HCT116 (cell line): ENCODE results near the gene CCR7. TPM values are rescaled to one million over a fixed set of nuclear protein-coding genes. Genes with fewer than 3 reads are reported as not detected.

Experiments used
- ATAC-seq: fragments of 200-7000 bp; cut with Tn5 transposase; 2 replicates; pipeline ENCODE4 v1.9.1; 2020; ENCODE audit warnings: mild to moderate bottlenecking, moderate library complexity
- BruUV-seq: library from RNA; stranded (reverse); fragments of 400-500 nt; replicated peaks from 2 replicates; lab custom pipeline; 2021; lab: Mats Ljungman, UMichigan
- CTCF ChIA-PET: fragments of 300-600 bp; sonication (Branson Sonifier 250); formaldehyde crosslinking; loops from one replicate; lab custom pipeline; 2021; ENCODE audit warnings: antibody characterized with exemption; lab: Charles Lee
- POLR2A ChIA-PET: fragments of 300-600, 350-600 bp; sonication (Branson Sonifier 250); formaldehyde crosslinking; loops from one replicate; lab custom pipeline; 2021; ENCODE audit warnings: antibody characterized with exemption; lab: Charles Lee
- RAD21 ChIA-PET, 2 experiments: fragments of 300-600 bp; sonication (Branson Sonifier 250); formaldehyde crosslinking; loops; one replicate each; lab custom pipeline; 2023; ENCODE audit warnings: low total read pairs in 2 of 2; ENCODE audit not compliant: uncharacterized antibody in 2 of 2, unreplicated experiment in 2 of 2, low non-redundant PET in 1 of 2; lab: Charles Lee
- DNase-seq: peaks from one replicate; pipeline ENCODE4 v3.0.0-alpha.2; 2010; ENCODE audit warnings: low read depth, low spot score
- H2AFZ ChIP-seq: fragments of 200-600 bp; shearing (Covaris generic), sonication (generic); 2 replicates; pipeline ENCODE4 v1.6.1; 2017; ENCODE audit warnings: low read depth, mixed run types, mixed read lengths, antibody characterized with exemption, low read length; ENCODE audit not compliant: poor library complexity, severe bottlenecking
- H3K27ac ChIP-seq: 2 replicates; pipeline ENCODE4 v1.5.1; 2012; ENCODE audit warnings: low read depth, low read length
- H3K27me3 ChIP-seq: fragments of 200-600 bp; sonication (generic); 2 replicates; pipeline ENCODE4 v1.6.1; 2016; ENCODE audit warnings: mixed run types, low read length, mixed read lengths; ENCODE audit not compliant: insufficient read depth
- H3K36me3 ChIP-seq, 2 experiments: fragments of 200-500 bp in 1 of 2; fragments of 200-600 bp in 1 of 2; sonication (Bioruptor generic) in 1 of 2; sonication (generic) in 1 of 2; 2 replicates each; pipeline versions ENCODE4 v1.5.1 to v1.6.1; 2014 to 2016; ENCODE audit warnings: low read length in 2 of 2, inconsistent platforms in 1 of 2, mixed read lengths in 1 of 2, mixed run types in 1 of 2; ENCODE audit not compliant: insufficient read depth in 2 of 2, control insufficient read depth in 1 of 2
- H3K4me1 ChIP-seq, 2 experiments: fragments of 200-600 bp in 1 of 2; sonication (generic) in 1 of 2; 2 replicates each; pipeline versions ENCODE4 v1.5.1 to v1.6.1; 2012 to 2017; ENCODE audit warnings: low read length in 2 of 2, inconsistent platforms in 1 of 2, mild to moderate bottlenecking in 1 of 2, mixed read lengths in 1 of 2, mixed run types in 1 of 2, moderate library complexity in 1 of 2; ENCODE audit not compliant: insufficient read depth in 2 of 2, control insufficient read depth in 1 of 2
- H3K4me2 ChIP-seq: fragments of 200-600 bp; sonication (generic); 2 replicates; pipeline ENCODE4 v1.6.1; 2017; ENCODE audit warnings: mixed run types, low read length, mixed read lengths
- H3K4me3 ChIP-seq, 2 experiments: fragments of 200-600 bp in 1 of 2; sonication (generic) in 1 of 2; replicated peaks in 1 of 2; 2 replicates each; pipeline ENCODE4 v1.5.1; 2011 to 2016; ENCODE audit warnings: low read length in 2 of 2, control low read depth in 1 of 2, low read depth in 1 of 2, mild to moderate bottlenecking in 1 of 2, mixed read lengths in 1 of 2, mixed run types in 1 of 2
- H3K79me2 ChIP-seq: fragments of 200-600 bp; sonication (generic); 2 replicates; pipeline ENCODE4 v1.6.1; 2017; ENCODE audit warnings: mild to moderate bottlenecking, mixed run types, low read length, moderate library complexity, mixed read lengths; ENCODE audit not compliant: insufficient read depth
- H3K9ac ChIP-seq: fragments of 200-600 bp; sonication (generic); 2 replicates; pipeline ENCODE4 v1.6.1; 2016; ENCODE audit warnings: low read length, mixed read lengths
- H3K9me2 ChIP-seq: fragments of 200-600 bp; sonication (generic), shearing (Covaris generic); 2 replicates; pipeline ENCODE4 v1.6.1; 2017; ENCODE audit warnings: mixed run types, mild to moderate bottlenecking, moderate library complexity; ENCODE audit not compliant: insufficient read depth
- H3K9me3 ChIP-seq, 2 experiments: fragments of 200-500 bp in 1 of 2; fragments of 200-600 bp in 1 of 2; sonication (Bioruptor generic) in 1 of 2; sonication (generic) in 1 of 2; 2 replicates each; pipeline ENCODE4 v1.6.1; 2014 to 2017; ENCODE audit warnings: low read length in 2 of 2, mixed read lengths in 2 of 2, inconsistent platforms in 1 of 2, low read depth in 1 of 2, mild to moderate bottlenecking in 1 of 2, mixed run types in 1 of 2, moderate library complexity in 1 of 2; ENCODE audit not compliant: control insufficient read depth in 1 of 2, insufficient read depth in 1 of 2
- H4K20me1 ChIP-seq: fragments of 200-600 bp; sonication (generic), shearing (Covaris generic); 2 replicates; pipeline ENCODE4 v1.6.1; 2017; ENCODE audit warnings: mixed run types, mild to moderate bottlenecking, moderate library complexity; ENCODE audit not compliant: insufficient read depth
- CBX3 ChIP-seq: IDR thresholded peaks from 2 replicates; pipeline ENCODE4 v1.6.1; 2012; ENCODE audit warnings: low read depth
- CEBPB ChIP-seq: IDR thresholded peaks from 2 replicates; pipeline ENCODE4 v1.6.1; 2012; ENCODE audit warnings: low read depth
- CTCF ChIP-seq, 3 experiments: fragments of 200-600 bp in 1 of 3; sonication (generic) in 1 of 3; IDR thresholded peaks in 2 of 3; conservative IDR thresholded peaks in 1 of 3; 2 replicates each; pipeline ENCODE4 v1.5.1; 2012 to 2017; ENCODE audit warnings: low read depth in 2 of 3, low read length in 2 of 3, antibody characterized with exemption in 1 of 3, borderline replicate concordance in 1 of 3, control low read depth in 1 of 3, mild to moderate bottlenecking in 1 of 3, mixed read lengths in 1 of 3, mixed run types in 1 of 3, moderate library complexity in 1 of 3; ENCODE audit not compliant: insufficient read depth in 1 of 3
- EZH2 ChIP-seq: fragments of 200-600 bp; sonication (generic); IDR thresholded peaks from 2 replicates; pipeline ENCODE4 v1.6.1; 2017; ENCODE audit warnings: antibody characterized with exemption, mixed run types
- FOSL1 ChIP-seq: IDR thresholded peaks from 2 replicates; pipeline ENCODE4 v1.6.1; 2012; ENCODE audit warnings: low read depth
- JUND ChIP-seq: IDR thresholded peaks from 2 replicates; pipeline ENCODE4 v1.6.1; 2012
- MAX ChIP-seq: IDR thresholded peaks from 2 replicates; pipeline ENCODE4 v1.6.1; 2012
- POLR2A ChIP-seq: IDR thresholded peaks from 2 replicates; pipeline ENCODE4 v1.7.0; 2011; ENCODE audit warnings: borderline replicate concordance; ENCODE audit not compliant: insufficient read depth, insufficient read length; ENCODE audit errors: extremely low read depth
- SIN3A ChIP-seq: IDR thresholded peaks from 2 replicates; pipeline ENCODE4 v1.6.1; 2012; ENCODE audit warnings: low read depth
- SP1 ChIP-seq: IDR thresholded peaks from 2 replicates; pipeline ENCODE4 v1.6.1; 2012; ENCODE audit warnings: low read depth
- SRF ChIP-seq: IDR thresholded peaks from 2 replicates; pipeline ENCODE4 v1.6.1; 2012; ENCODE audit warnings: low read depth
- TCF7L2 ChIP-seq: IDR thresholded peaks from 2 replicates; pipeline ENCODE4 v1.7.0; 2011; ENCODE audit warnings: borderline replicate concordance, inconsistent platforms; ENCODE audit not compliant: insufficient read depth, insufficient read length; ENCODE audit errors: extremely low read depth
- intact Hi-C: fragments of 100-400 bp; cut with micrococcal nuclease; formaldehyde crosslinking; loops from 2 replicates; pipeline ENCODE4 v1.10.0; 2022
- total RNA-seq: library from RNA; stranded (reverse); gene quantifications from one replicate; pipeline ENCODE4 v1.2.1, GENCODE V29; 2021; ENCODE audit not compliant: unreplicated experiment

Gene CCR7
- total RNA-seq, 1 experiment from 2014 or later: 0.69 TPM

GRCh38 chr17:40542558-40543411, 22.5 kb downstream of the CCR7 start:
- Histone ChIP-seq H2AFZ (no peak overlapping the region), H3K4me3 (no peak overlapping the region)
- no peak for TF ChIP-seq SRF
- no peak for TF ChIP-seq JUND
- no peak for TF ChIP-seq MAX
- no peak for TF ChIP-seq CEBPB
- TF ChIP-seq CBX3: no peak
- no peak for TF ChIP-seq TCF7L2
- no peak for TF ChIP-seq SIN3A
- TF ChIP-seq CTCF (IDR thresholded peaks at IDR 0.05 in 2 of 3, conservative IDR thresholded peaks at IDR 0.05 in 1 of 3; ENCODE audit: borderline replicate concordance in 1 of 3, insufficient read depth in 1 of 3, low read depth in 2 of 3, low read length in 2 of 3): no peak
- no peak for TF ChIP-seq SP1
- TF ChIP-seq EZH2: no peak
- no peak for TF ChIP-seq FOSL1
- TF ChIP-seq POLR2A: no peak
- TF ChIP-seq, all 23 proteins: peak for 0
- DNase-seq: no peak
- intact Hi-C loops: no loop called here
- Histone ChIP-seq H3K79me2 (no peaks in the 10 kb centered on the region), H3K9ac (no peak overlapping the region), H3K4me1 (peaks cover 11 to 17% of the 10 kb centered on the region in 2 experiments), H3K36me3 (no peaks in the 10 kb centered on the region), H3K9me2 (no peaks in the 10 kb centered on the region), H3K27ac (no peak overlapping the region), H3K9me3 (no peaks in the 10 kb centered on the region), H4K20me1 (no peaks in the 10 kb centered on the region), H3K4me2 (no peak overlapping the region), H3K27me3 (no peaks in the 10 kb centered on the region)
- ChIA-PET RAD21 (no interaction called here), POLR2A (no interaction called here), CTCF (interaction anchor here (1.5 kb wide), 1 partner anchor 17 kb away, joined by 3 read pairs; no protein-coding TSS in a partner anchor)
- BruUV-seq: no TSS peak
- ATAC-seq: no peak
